IMR-90 (cell line): Measurements from ENCODE around the gene STYK1.

Source experiments
- MAFK ChIP-seq: IDR thresholded peaks from 2 replicates; pipeline ENCODE4 v1.6.1; 2012; ENCODE audit warnings: low read depth, low read length, improper control_type of control experiment
- MAZ ChIP-seq: IDR thresholded peaks from 2 replicates; pipeline ENCODE4 v1.6.1; 2012; ENCODE audit warnings: low read depth, mild to moderate bottlenecking, low read length, improper control_type of control experiment, moderate library complexity, borderline replicate concordance
- MXI1 ChIP-seq: IDR thresholded peaks from 2 replicates; pipeline ENCODE4 v1.6.1; 2012; ENCODE audit warnings: low read depth, mild to moderate bottlenecking, low read length, moderate library complexity, borderline replicate concordance
- POLR2A ChIP-seq: IDR thresholded peaks from 2 replicates; pipeline ENCODE4 v1.6.1; 2012; ENCODE audit warnings: mild to moderate bottlenecking, low read depth, low read length
- RAD21 ChIP-seq: IDR thresholded peaks from 2 replicates; pipeline ENCODE4 v1.6.1; 2012; ENCODE audit warnings: low read length, improper control_type of control experiment
- TF ChIP-seq, protein P1 (sequence below): conservative IDR thresholded peaks from 2 replicates; pipeline ENCODE4 v1.5.1; 2012; ENCODE audit warnings: mild to moderate bottlenecking, low read depth, low read length, improper control_type of control experiment
- TF ChIP-seq, protein P2 (sequence below): fragments of 150-350 bp; IDR thresholded peaks from 2 replicates; pipeline ENCODE4 v1.6.1; 2017; ENCODE audit warnings: mild to moderate bottlenecking, antibody characterized with exemption, low read length, low read depth

DNA sequence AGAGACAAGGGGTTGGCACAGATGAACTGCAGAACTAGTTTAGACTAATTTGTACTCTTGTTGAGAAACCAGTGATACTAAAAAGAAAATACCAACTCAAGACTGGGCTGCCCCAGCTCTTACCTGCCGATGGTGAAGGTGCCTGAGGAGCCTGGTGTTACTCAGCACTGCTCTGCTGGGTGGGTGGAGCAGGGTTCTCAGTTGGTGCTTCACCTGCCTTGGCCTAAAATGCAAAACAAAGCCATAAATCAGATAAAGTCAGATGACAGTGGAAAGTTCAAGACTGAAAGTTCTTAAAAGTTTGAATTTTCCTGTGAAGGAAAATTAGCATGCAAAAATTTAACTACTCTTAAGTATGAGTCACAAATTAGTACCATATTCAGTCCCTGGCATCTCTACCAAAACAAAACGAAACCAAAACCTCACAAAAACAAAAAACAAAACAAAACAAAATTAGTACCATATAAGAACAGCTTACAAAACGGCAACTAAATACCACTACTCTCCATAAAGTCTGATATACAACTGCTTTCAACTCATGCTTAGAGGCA is 27.4 kb upstream of the STYK1 start:
- TF ChIP-seq, protein P1, sequence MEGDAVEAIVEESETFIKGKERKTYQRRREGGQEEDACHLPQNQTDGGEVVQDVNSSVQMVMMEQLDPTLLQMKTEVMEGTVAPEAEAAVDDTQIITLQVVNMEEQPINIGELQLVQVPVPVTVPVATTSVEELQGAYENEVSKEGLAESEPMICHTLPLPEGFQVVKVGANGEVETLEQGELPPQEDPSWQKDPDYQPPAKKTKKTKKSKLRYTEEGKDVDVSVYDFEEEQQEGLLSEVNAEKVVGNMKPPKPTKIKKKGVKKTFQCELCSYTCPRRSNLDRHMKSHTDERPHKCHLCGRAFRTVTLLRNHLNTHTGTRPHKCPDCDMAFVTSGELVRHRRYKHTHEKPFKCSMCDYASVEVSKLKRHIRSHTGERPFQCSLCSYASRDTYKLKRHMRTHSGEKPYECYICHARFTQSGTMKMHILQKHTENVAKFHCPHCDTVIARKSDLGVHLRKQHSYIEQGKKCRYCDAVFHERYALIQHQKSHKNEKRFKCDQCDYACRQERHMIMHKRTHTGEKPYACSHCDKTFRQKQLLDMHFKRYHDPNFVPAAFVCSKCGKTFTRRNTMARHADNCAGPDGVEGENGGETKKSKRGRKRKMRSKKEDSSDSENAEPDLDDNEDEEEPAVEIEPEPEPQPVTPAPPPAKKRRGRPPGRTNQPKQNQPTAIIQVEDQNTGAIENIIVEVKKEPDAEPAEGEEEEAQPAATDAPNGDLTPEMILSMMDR = no peak
- TF ChIP-seq POLR2A = no peak
- TF ChIP-seq MXI1 = no peak
- TF ChIP-seq, protein P2, sequence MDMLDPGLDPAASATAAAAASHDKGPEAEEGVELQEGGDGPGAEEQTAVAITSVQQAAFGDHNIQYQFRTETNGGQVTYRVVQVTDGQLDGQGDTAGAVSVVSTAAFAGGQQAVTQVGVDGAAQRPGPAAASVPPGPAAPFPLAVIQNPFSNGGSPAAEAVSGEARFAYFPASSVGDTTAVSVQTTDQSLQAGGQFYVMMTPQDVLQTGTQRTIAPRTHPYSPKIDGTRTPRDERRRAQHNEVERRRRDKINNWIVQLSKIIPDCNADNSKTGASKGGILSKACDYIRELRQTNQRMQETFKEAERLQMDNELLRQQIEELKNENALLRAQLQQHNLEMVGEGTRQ = no peak
- no peak for TF ChIP-seq MAZ
- TF ChIP-seq MAFK = no peak
- TF ChIP-seq RAD21 = no peak
